HG03354 (cell line): ENCODE measurements around the gene ITSN1.
"Not testable (repeated sequence)": the region's sequence is repeated elsewhere in the genome, so short reads cannot be mapped to it uniquely, and the experiment has no call there.

Experiments
- ATAC-seq: cut with Tn5 transposase; IDR thresholded peaks from one replicate; pipeline ENCODE4 v1.9.1; 2021; ENCODE audit warnings: mild to moderate bottlenecking; ENCODE audit not compliant: unreplicated experiment, poor library complexity, severe bottlenecking

ITSN1 gene

GRCh38 chr21:33901412-33902288 is 259.3 kb downstream of the ITSN1 start:
- no peak for ATAC-seq

GRCh38 chr21:33902349-33902748 is 260.0 kb downstream of the ITSN1 start:
- no peak for ATAC-seq

DNA sequence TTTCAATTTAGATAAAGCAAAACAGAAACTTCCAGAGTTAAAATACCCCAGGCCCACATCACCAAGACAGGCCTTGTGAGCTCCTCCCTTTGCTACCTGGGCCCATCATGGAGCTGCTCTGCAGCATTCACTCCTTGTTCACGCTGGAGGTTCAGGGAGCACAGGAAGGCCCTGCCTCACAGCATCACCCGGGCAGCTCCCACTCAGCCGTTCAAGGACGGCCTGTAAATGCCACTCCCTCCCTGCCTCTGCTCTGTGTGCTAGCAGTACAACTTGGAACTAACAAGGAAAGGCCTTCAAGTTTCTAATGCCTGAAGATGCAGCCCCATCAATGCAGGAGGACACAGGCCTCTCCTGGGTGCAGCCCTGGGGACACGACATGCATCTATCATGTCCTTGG is 261.7 kb downstream of the ITSN1 start:
- no peak for ATAC-seq

GRCh38 chr21:33908760-33909159 is 266.5 kb downstream of the ITSN1 start:
- no peak for ATAC-seq

- no peak for ATAC-seq
Observed at GRCh38 chr21:33909756-33910155, 267.5 kb downstream of the ITSN1 start.

GRCh38 chr21:33914188-33914587 is 271.9 kb downstream of the ITSN1 start:
- ATAC-seq: no peak

GRCh38 chr21:33915368-33916199 is 273.3 kb downstream of the ITSN1 start, which contains the start of gene ATP5PO:
TSS of gene ATP5PO (minus strand) at chr21:33915804. CDS start at chr21:33915763, 41 bp downstream.
- peak; percentile 100 for ATAC-seq

- no peak for ATAC-seq
Observed at GRCh38 chr21:33916200-33916567, 273.9 kb downstream of the ITSN1 start.

DNA sequence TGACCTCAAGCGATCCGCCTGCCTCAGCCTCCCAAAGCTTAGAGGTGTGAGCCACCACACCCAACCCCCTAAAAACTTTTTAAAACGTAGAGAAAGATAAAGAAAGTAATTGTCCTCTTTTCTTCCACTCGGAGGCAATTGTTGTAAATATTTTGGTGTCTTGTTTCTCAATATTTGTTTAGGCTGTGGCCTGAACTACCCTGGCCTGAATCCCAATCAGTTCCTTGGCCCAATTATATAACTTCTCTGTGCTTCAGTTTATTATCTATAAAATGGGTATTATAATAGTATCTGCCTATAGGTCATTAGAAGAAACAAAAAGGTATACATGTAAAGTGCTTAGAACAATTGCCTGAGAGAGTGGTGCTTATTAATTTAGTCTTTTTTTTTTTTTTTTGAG is 275.1 kb downstream of the ITSN1 start:
- no peak for ATAC-seq

DNA sequence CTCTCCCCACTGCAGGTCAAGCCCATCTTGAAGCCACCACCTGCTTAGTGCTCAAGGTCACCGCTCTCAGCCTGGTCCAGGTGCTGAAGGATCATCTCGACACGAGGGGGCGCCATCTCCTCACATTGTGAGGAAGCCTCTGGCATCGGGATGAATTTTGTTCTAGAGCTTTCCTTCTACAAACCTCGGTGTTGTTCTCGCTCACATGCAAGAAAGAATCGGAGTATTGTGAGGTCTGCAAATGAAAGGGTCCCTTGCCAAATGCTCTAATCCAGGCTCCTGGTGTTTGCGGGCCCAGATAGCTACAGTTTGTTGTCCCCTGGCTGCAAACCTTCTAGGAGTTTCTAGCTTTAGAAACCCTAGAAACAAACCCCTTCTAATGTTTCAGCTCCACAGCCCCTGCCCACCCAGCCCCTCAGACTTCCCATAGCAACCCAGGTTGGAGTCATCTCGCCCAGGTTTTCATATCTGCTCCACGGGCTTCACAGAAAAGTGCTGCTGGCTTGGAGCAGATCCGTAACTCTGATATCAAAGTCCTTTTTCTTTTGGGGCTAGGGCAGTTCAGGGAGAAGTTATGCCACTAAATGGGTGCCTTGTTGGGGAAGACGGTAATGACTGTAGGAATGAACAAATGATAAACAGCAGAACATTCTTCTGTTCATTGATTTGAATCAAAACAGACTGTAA is 281.9 kb downstream of the ITSN1 start:
- peak; percentile 84 for ATAC-seq

- ATAC-seq: no peak
Observed at GRCh38 chr21:33924766-33925100, 282.4 kb downstream of the ITSN1 start.

DNA sequence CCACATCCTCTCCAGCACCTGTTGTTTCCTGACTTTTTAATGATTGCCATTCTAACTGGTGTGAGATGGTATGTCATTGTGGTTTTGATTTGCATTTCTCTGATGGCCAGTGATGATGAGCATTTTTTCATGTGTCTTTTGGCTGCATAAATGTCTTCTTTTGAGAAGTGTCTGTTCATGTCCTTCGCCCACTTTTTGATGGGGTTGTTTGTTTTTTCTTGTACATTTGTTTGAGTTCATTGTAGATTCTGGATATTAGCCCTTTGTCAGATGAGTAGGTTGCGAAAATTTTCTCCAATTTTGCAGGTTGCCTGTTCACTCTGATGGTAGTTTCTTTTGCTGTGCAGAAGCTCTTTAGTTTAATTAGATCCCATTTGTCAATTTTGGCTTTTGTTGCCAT is 283.9 kb downstream of the ITSN1 start:
- ATAC-seq: not testable (repeated sequence)

DNA sequence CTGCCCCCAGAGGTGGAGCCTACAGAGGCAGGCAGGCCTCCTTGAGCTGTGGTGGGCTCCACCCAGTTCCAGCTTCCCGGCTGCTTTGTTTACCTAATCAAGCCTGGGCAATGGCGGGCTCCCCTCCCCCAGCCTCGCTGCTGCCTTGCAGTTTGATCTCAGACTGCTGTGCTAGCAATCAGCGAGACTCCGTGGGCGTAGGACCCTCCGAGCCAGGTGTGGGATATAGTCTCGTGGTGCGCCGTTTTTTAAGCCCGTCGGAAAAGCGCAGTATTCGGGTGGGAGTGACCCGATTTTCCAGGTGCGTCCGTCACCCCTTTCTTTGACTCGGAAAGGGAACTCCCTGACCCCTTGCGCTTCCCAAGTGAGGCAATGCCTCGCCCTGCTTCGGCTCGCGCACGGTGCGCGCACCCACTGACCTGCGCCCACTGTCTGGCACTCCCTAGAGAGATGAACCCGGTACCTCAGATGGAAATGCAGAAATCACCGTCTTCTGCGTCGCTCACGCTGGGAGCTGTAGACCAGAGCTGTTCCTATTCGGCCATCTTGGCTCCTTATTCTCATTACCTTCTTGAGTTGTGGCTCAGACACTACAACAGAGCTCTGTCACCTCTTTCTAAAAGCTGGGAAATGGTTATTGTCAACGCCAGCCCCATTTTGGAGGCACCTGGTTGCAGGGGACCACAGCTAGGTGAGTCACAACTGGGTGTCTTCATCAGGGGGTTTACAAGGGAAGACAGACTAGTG is 288.9 kb downstream of the ITSN1 start:
- ATAC-seq: not testable (repeated sequence)

- no peak for ATAC-seq
Observed at GRCh38 chr21:33931799-33932390, 289.6 kb downstream of the ITSN1 start.

DNA sequence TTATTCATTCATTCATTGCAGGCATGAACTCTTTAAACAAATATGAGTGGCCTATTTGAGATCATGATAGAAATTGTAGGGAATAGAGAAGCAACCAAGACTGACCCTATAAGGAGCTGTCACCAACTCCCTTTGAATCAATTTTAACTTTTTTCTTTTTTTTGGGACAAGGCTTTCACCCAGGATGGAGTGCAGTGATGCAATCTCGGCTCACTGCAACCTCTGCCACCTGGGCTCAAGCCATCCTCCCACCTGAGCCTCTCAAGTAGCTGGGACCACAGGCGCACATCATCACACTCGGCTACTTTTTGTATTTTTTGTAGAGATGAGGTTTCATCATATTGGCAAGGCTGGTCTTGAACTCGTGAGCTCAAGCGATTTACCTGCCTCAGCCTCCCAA is 290.4 kb downstream of the ITSN1 start:
- ATAC-seq: no peak

DNA sequence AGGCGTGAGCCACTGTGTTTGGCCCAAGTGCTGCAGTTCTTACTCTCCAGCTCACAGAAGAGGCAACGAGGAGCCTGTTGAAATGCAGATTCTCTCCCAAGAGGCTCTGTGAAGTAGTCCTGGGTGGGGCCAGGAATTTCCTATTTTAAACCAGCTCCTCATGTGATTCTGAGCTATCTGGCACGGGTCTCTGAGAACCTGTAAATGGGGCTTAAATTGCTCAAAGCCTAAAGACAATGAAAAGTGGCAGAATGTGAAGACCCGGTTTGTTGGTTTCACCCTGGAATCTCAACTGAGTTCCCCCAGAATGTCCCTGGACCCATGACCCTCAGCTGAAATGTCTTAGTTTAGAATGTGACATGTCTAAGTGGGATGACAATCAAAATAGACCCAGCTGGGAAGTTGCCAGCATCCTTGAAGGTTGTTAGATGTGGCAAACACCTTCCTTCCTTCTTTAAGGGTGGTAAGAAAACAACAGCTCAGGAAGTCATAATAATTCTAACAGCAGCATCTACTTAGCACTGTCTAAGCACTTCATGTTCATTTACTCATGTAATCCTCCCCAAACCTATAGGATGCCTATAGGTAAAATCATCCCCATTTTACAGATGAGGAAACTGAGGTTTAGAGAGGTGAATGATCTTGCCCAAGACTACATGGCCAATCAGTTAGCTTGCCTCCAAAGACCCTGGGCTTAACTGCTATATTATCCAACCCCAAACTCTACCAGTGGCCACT is 294.2 kb downstream of the ITSN1 start:
- ATAC-seq: no peak

GRCh38 chr21:33937146-33937545 is 294.8 kb downstream of the ITSN1 start:
- ATAC-seq: no peak

- ATAC-seq: no peak
Observed at GRCh38 chr21:33937931-33938339, 295.6 kb downstream of the ITSN1 start.

DNA sequence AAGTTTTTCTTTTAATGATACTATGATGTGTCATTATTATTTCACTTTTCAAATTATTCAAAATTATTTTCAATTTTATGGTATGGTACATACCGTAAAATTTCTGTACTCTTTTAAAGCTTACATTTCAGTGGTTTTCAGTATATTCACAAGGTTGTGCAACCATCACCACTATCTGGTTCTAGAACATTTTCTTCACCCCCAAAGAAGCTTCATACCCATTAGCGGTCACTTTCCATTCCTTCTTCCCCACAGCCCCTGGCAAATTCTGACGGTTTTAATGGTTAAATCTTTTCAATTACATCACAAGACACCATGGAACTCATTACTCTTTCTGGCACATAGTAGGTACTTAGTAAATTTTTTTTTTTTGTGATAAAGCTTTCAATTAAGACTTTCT is 296.1 kb downstream of the ITSN1 start:
- no peak for ATAC-seq
